ENCODE measurements around the gene AOX1.
"Not testable (repeated sequence)": the region's sequence is repeated elsewhere in the genome, so short reads cannot be mapped to it uniquely, and the experiment has no call there.

The AOX1 gene

DNA sequence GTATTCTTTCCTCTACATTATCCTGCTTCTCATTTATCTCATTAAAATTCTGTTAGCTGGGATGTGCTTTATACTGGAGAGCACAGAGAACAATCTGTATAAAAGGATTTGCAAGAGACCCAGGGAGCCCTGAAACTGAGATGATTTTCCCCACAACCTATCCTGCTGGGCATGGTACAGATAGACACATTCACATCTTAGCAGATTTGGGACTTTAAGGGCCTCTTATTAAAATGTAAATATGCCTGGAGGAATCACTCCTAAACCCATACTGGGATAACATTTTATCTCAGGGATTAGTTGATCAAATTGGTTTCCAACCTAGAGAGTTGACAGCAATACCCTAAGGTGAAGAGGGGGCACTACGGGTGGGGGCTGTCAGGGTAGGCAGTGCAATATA, 45.5 kb downstream of the AOX1 start:
- DNase-seq = no peak

GRCh38 chr2:200634231-200634964, 48.6 kb downstream of the AOX1 start:
- DNase-seq = no peak

DNA sequence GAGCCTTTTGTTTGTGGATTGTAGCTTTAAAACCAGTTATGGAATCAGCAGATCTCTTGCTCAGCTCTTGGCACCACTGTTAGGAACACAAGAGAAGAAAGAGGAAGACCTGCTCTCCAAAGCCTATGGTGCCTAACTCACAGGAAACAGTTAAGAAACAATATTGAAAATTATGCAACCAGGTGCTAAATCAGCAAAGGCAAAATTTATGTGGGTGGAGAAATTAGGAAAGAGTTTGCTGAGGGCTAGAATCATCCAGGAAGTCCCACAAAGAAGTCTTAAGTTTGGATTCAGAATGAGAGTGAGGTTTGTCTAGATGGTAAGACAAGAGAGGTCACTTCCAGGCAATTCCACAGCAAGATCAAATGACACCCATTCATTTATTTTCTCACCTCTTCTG, 49.4 kb downstream of the AOX1 start:
- DNase-seq = no peak

DNA sequence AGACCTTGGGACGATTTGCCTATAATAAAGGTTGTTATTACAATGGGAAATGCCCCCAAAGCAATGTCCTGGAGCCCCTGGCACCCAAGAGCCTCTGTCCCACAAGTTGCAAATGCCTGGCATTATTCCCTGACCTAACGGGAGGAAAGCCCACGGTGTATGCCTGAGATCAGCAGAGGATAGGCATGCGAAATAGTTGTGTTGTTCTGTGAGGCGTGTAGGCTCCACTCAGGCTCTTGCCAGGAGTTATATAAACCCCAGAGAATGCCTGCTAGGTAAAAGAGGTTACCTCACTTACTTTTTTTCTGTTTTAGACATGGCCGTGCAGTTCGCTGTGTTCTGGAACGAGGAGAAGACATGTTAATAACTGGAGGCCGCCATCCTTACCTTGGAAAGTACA, 52.1 kb downstream of the AOX1 start:
- no peak for DNase-seq

DNA sequence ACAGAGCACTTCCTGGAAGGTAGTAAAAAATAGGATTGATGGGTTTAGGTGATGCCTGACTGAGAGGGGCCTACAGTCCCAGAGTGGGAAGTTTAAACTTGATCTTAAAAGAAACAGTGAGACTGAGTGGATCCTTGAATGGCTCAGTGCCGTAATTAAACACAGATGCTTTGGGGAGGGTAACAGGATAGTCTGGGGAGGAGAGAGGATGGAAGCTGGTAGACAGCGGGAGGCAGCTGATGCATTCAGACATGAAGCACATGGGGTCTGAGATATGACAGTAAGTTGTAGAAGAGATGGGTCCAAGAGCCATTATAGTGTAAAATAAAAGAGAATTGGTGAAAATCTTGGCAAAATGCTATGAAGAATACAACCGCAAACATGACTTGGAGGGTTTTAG, 54.4 kb downstream of the AOX1 start:
- no peak for DNase-seq

- DNase-seq = no peak
Measured at GRCh38 chr2:200640901-200641300, 55.1 kb downstream of the AOX1 start.

- not testable (repeated sequence) for DNase-seq
Measured at GRCh38 chr2:200648518-200649281, 62.9 kb downstream of the AOX1 start.

- no peak for DNase-seq
Measured at GRCh38 chr2:200649724-200650123, 63.9 kb downstream of the AOX1 start.

GRCh38 chr2:200650195-200650594, 64.4 kb downstream of the AOX1 start:
- DNase-seq = no peak

GRCh38 chr2:200652158-200652557, 66.3 kb downstream of the AOX1 start:
- no peak for DNase-seq

- no peak for DNase-seq
Measured at GRCh38 chr2:200653021-200653420, 67.2 kb downstream of the AOX1 start.

DNA sequence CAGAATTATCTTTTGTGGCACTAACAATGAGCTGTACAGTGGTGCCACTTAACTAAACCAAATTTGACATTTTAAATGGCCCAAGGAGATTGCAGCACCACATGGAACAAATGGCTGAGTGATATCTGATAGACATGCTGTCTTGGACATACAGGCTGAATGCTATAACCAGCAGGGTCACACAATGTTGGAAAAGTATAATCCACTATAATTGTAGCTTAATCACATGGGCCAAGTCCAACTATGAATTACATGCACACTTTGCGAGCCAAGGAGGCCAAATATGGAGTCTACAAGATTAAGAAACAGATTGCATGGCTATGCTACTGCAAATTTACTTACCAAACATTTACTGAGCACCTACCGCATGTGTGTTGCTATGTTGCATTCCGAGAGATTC, 69.0 kb downstream of the AOX1 start:
- DNase-seq = no peak

- DNase-seq = no peak
Measured at GRCh38 chr2:200655918-200656580, 70.2 kb downstream of the AOX1 start.

GRCh38 chr2:200658278-200658864, 72.6 kb downstream of the AOX1 start:
- DNase-seq = no peak

- DNase-seq = no peak
Measured at GRCh38 chr2:200659410-200659809, 73.6 kb downstream of the AOX1 start.

- DNase-seq = no peak
Measured at GRCh38 chr2:200661477-200661876, 75.7 kb downstream of the AOX1 start.

- DNase-seq = no peak
Measured at GRCh38 chr2:200662727-200663126, 76.9 kb downstream of the AOX1 start.

DNA sequence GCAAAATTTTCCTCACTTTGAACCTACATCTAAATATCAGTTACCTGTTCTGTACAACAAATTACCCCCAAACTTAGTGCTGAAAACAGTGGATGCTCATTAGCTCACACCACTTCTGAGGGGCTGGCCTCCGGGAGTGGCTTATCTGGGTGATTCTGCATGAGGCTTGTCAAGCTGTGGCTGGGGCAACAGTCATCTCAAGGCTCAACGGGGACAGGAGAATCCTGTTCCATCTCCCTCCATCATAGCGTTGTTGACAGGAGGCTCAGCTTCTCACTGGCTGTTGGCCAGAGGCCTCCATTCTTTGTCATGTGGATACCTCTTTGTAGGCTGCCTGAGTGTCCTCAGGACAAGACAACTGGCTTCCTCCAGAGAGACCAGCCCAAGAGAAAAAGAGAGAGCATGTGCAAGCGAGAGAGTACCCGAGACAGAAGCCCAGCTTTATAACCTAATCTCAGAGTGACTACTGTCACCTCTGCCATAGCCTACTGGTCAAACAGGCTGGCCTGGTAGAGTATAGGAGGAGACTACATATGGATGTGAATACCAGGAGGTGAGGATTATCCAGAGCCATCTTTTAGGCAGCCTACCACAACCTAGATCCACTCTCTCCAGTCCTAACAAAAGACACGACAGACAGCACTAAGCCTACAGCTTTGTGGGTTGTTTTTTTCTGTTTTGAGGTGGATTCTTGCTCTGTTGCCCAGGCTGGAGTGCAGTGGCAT, 79.1 kb downstream of the AOX1 start:
- no peak for DNase-seq

- DNase-seq = no peak
Measured at GRCh38 chr2:200665626-200666453, 80.0 kb downstream of the AOX1 start.

DNA sequence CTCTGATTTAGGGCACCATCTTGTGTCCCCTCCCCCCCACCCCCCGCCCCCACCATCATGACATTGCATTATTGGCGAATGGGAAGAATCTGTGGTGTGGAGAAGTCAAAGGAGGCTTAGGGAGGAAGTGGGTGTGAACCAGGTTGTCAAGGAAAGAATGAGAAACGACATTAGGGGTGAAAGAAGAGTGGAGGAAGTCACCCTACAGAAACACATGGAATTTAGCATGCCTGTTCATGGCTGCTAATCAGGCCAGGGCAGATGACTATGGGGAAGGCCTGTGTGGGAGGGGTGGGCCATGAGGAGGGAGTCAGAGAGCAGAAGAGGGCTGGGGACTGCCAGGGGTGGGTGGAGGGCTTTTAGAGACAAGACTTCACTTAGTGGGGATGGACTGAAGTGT, 81.6 kb downstream of the AOX1 start:
- no peak for DNase-seq

DNA sequence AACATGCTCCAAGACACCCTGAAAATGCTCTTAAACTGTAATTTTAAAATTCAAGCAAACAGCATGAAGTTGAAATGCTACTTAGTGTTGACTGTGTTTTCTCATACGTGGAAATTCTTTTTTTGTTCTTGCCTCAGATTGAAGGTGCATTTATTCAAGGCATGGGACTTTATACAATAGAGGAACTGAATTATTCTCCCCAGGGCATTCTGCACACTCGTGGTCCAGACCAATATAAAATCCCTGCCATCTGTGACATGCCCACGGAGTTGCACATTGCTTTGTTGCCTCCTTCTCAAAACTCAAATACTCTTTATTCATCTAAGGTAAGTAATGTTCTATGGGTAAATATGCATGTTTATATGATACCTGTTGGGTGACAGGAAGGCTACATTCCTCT, 82.7 kb downstream of the AOX1 start:
- DNase-seq = no peak

DNA sequence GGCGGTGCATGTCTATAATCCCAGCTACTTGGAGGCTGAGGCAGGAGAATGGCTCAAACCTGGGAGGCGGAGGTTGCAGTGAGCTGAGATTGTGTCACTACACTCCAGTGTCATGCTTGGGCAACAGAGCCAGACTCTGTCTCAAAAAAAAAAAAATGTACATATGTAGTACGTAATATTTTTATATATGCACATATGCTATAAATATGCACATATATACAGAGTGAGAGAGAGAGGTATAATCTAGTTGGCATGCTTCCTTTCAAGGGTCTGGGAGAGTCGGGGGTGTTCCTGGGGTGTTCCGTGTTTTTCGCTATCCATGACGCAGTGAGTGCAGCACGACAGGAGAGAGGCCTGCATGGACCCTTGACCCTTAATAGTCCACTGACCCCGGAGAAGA, 83.5 kb downstream of the AOX1 start:
- no peak for DNase-seq

Measured in NCI-H510A (cell line).